ENCODE results near the gene UBR4. TPM values are rescaled to one million over a fixed set of nuclear protein-coding genes. Genes with fewer than 3 reads are reported as not detected.

Gene UBR4
- total and polyA plus RNA-seq, 2 donors from 2014 or later, result 167 to 319 TPM

DNA sequence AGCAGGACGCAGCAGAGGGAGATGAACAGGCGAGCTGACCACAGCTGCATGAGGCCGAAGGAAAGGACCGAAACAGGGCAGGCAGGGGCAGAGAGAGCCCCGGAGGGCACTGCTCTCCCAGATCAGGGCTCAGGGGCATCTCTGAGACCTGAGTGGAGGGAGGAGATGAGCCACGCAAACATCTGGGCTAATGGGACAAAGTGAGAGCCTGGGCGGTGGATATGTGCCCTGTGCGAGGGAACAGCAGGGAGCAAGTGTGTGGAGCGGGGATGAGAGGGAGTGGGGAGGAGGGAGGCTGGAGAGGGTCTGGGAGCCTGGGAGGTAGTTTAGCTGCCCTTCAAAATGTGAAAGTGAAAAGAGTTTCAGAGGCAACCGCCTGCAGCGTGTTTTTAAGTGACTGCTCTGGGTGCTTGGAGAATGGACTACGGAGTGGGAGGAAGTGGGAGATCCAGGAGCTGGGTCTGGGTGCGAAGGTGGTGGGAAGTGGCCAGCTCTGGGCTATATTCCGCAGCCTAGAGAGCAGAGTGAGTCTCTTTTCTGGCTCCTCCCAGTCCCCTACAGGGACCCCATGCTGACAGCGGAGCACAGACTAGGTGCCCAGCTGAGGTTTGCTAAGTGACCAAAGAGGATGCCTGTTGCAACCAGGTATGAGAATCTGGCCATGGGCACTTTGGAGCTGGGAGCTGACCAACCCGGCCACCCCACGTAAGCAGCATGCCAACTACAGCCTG is 139.0 kb downstream of the UBR4 start:
- H3K27ac ChIP-seq (ENCODE audit: low read depth in 2 of 2, low read length in 2 of 2), result no peak overlapping the region
- peaks cover 2 to 21% (median 16%) of the 10 kb centered on the region in 3 donors for H3K36me3 ChIP-seq (ENCODE audit: control insufficient read depth in 2 of 3, insufficient read depth in 3 of 3, low read length in 3 of 3)
- FAIRE-seq, result no peak
- no peaks in the 10 kb centered on the region for H3K9me3 ChIP-seq (ENCODE audit: control insufficient read depth in 2 of 3, insufficient read depth in 1 of 3, low read length in 3 of 3)
- no peak overlapping the region for H3K4me3 ChIP-seq (ENCODE audit: low read length in 3 of 3)
- intact Hi-C loops (cut with DNase I), result no loop called here
- DNase-seq, result no peak
- TF ChIP-seq, protein P1, sequence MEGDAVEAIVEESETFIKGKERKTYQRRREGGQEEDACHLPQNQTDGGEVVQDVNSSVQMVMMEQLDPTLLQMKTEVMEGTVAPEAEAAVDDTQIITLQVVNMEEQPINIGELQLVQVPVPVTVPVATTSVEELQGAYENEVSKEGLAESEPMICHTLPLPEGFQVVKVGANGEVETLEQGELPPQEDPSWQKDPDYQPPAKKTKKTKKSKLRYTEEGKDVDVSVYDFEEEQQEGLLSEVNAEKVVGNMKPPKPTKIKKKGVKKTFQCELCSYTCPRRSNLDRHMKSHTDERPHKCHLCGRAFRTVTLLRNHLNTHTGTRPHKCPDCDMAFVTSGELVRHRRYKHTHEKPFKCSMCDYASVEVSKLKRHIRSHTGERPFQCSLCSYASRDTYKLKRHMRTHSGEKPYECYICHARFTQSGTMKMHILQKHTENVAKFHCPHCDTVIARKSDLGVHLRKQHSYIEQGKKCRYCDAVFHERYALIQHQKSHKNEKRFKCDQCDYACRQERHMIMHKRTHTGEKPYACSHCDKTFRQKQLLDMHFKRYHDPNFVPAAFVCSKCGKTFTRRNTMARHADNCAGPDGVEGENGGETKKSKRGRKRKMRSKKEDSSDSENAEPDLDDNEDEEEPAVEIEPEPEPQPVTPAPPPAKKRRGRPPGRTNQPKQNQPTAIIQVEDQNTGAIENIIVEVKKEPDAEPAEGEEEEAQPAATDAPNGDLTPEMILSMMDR (IDR thresholded peaks at IDR 0.05; ENCODE audit: borderline replicate concordance, extremely low read depth, insufficient read depth), result no peak
- no peaks in the 10 kb centered on the region for H3K27me3 ChIP-seq (ENCODE audit: control insufficient read depth, insufficient read depth, low read length)
- H3K4me1 ChIP-seq (ENCODE audit: control insufficient read depth in 2 of 3, insufficient read depth in 2 of 3, low read depth in 1 of 3, low read length in 3 of 3), result peaks cover 0 to 14% (median 7%) of the 10 kb centered on the region in 3 donors
- H3K9ac ChIP-seq (ENCODE audit: low read length in 3 of 3), result no peak overlapping the region

DNA sequence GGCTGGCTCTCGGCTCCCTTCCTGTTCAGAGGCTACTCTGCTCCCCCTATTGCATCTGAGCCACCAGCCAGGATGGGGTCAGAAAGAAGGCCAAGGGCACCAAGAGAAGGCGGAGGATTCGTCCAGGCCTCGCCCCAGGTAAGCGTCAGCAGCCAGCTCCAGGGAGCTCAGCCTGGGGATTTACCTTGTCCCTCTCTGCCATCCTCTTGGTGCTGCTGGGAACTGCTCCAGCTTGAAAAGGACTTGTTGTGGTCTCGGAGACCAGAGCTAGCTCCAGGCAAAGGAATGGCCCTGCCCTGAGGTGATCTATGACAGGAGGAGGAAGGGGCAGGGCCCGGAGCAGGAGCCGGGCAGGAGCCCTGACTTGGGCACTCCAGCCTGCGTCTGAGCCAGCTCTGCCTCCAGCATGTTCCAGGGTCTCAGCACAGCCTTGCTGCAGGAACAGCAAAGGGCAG is 139.8 kb downstream of the UBR4 start:
- intact Hi-C loops (cut with DNase I), result no loop called here
- Histone ChIP-seq H3K9me3 (ENCODE audit: control insufficient read depth in 2 of 3, insufficient read depth in 1 of 3, low read length in 3 of 3) (no peaks in the 10 kb centered on the region), H3K27me3 (ENCODE audit: control insufficient read depth, insufficient read depth, low read length) (no peaks in the 10 kb centered on the region), H3K9ac (ENCODE audit: low read length in 3 of 3) (no peak overlapping the region), H3K27ac (ENCODE audit: low read depth in 2 of 2, low read length in 2 of 2) (no peak overlapping the region), H3K4me1 (ENCODE audit: control insufficient read depth in 2 of 3, insufficient read depth in 2 of 3, low read depth in 1 of 3, low read length in 3 of 3) (peaks cover 0 to 12% (median 5%) of the 10 kb centered on the region in 3 donors), H3K36me3 (ENCODE audit: control insufficient read depth in 2 of 3, insufficient read depth in 3 of 3, low read length in 3 of 3) (peaks cover 0 to 13% (median 11%) of the 10 kb centered on the region in 3 donors), H3K4me3 (ENCODE audit: low read length in 3 of 3) (no peak overlapping the region)
- FAIRE-seq (no peak), DNase-seq (peak in 1 of 5 donors; percentile 66)
- TF ChIP-seq, protein P1 (IDR thresholded peaks at IDR 0.05; ENCODE audit: borderline replicate concordance, extremely low read depth, insufficient read depth), result no peak

DNA sequence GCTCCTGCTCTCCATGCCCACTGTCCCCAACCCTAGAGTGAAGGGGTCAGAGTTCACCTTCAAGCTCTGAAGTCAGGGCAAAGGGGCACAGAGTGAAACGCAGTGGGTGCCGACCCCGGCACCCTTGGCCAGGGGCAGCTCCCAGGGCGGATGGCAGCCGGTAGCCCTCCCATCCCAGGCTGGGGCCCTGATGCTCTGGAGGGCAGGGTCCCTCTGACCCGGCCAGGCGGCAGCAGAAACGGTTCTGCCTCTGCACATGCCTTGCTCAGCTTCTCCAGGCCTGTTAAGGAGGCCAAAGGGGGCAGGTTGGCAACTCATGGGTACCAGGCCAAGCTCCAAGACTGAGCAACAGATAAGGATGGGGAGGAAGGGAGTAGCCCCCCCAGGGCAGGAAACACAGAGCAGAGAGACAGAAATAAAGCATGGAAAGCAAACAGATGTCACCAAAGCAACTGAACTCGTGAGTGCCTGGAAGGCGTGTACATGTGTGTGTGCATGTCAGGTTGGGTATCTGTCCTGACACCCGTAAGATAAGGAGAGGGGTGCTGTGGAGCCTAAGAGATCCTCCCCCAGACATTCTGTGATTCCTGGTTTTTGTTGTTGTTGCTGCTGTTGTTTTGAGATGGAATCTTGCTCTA is 141.3 kb downstream of the UBR4 start:
- DNase-seq (no peak), FAIRE-seq (no peak)
- Histone ChIP-seq H3K9ac (ENCODE audit: low read length in 3 of 3) (no peak overlapping the region), H3K36me3 (ENCODE audit: control insufficient read depth in 2 of 3, insufficient read depth in 3 of 3, low read length in 3 of 3) (peaks cover 0 to 4% (median 4%) of the 10 kb centered on the region in 3 donors), H3K4me3 (ENCODE audit: low read length in 3 of 3) (no peak overlapping the region), H3K27ac (ENCODE audit: low read depth in 2 of 2, low read length in 2 of 2) (no peak overlapping the region), H3K4me1 (ENCODE audit: control insufficient read depth in 2 of 3, insufficient read depth in 2 of 3, low read depth in 1 of 3, low read length in 3 of 3) (peaks cover 0 to 10% (median 4%) of the 10 kb centered on the region in 3 donors), H3K9me3 (ENCODE audit: control insufficient read depth in 2 of 3, insufficient read depth in 1 of 3, low read length in 3 of 3) (no peaks in the 10 kb centered on the region), H3K27me3 (ENCODE audit: control insufficient read depth, insufficient read depth, low read length) (no peaks in the 10 kb centered on the region)
- intact Hi-C loops (cut with DNase I), result no loop called here
- TF ChIP-seq, protein P1 (IDR thresholded peaks at IDR 0.05; ENCODE audit: borderline replicate concordance, extremely low read depth, insufficient read depth), result no peak
